Neural cell (in vitro differentiated cells): ENCODE results near the gene FBXO7. TPM values are rescaled to one million over a fixed set of nuclear protein-coding genes. Genes with fewer than 3 reads are reported as not detected.

Experiments used
- H2AFZ ChIP-seq: fragments of 200-600, 300-800 bp; sonication (generic), shearing (Covaris generic); 2 replicates; pipeline ENCODE4 v1.6.0; 2014; ENCODE audit warnings: low read depth, mild to moderate bottlenecking, antibody characterized with exemption, low read length, moderate library complexity
- H3F3A ChIP-seq: fragments of 200-600 bp; shearing (Covaris generic); 2 replicates; pipeline ENCODE4 v1.6.1; 2016; ENCODE audit warnings: mild to moderate bottlenecking, moderate library complexity, mixed read lengths, antibody characterized with exemption, low read length; ENCODE audit not compliant: insufficient read depth, poor library complexity, severe bottlenecking
- H3K27ac ChIP-seq: fragments of 200-600, 300-800 bp; sonication (generic), shearing (Covaris generic); 2 replicates; pipeline ENCODE4 v1.5.1; 2014; ENCODE audit warnings: mild to moderate bottlenecking, low read length, moderate library complexity
- H3K27me3 ChIP-seq: fragments of 300-800, 200-600 bp; sonication (generic), shearing (Covaris generic); 2 replicates; pipeline ENCODE4 v1.6.0; 2014; ENCODE audit warnings: mild to moderate bottlenecking, low read depth, low read length, moderate library complexity; ENCODE audit not compliant: insufficient read depth
- H3K36me3 ChIP-seq: fragments of 300-800, 200-600 bp; sonication (generic), shearing (Covaris generic); 2 replicates; pipeline ENCODE4 v1.5.1; 2014; ENCODE audit warnings: mild to moderate bottlenecking, antibody characterized with exemption, low read length, moderate library complexity; ENCODE audit not compliant: insufficient read depth
- H3K4me2 ChIP-seq: fragments of 300-800, 200-600 bp; sonication (generic), shearing (Covaris generic); 2 replicates; pipeline ENCODE4 v1.6.0; 2014; ENCODE audit warnings: mild to moderate bottlenecking, low read length
- H3K4me3 ChIP-seq: fragments of 300-800, 200-600 bp; sonication (generic), shearing (Covaris generic); 2 replicates; pipeline ENCODE4 v1.5.1; 2014; ENCODE audit warnings: mild to moderate bottlenecking, low read length, moderate library complexity
- H3K79me2 ChIP-seq: fragments of 200-600 bp; shearing (Covaris generic); replicated peaks from 2 replicates; pipeline ENCODE4 v1.6.0; 2014; ENCODE audit warnings: mild to moderate bottlenecking, low read length, moderate library complexity; ENCODE audit not compliant: insufficient read depth
- H3K9ac ChIP-seq: fragments of 300-800, 200-600 bp; sonication (generic), shearing (Covaris generic); 2 replicates; pipeline ENCODE4 v1.6.1; 2016; ENCODE audit warnings: mild to moderate bottlenecking, low read length, mixed read lengths
- H3K9me2 ChIP-seq: fragments of 200-600 bp; shearing (Covaris generic); 2 replicates; pipeline ENCODE4 v1.6.1; 2016; ENCODE audit warnings: mild to moderate bottlenecking, low read length, mixed read lengths; ENCODE audit not compliant: insufficient read depth
- H3K9me3 ChIP-seq: fragments of 200-600, 300-800 bp; sonication (generic), shearing (Covaris generic); 2 replicates; pipeline ENCODE4 v1.6.1; 2016; ENCODE audit warnings: mild to moderate bottlenecking, mixed run types, low read length, moderate library complexity, mixed read lengths
- H4K20me1 ChIP-seq: fragments of 200-600 bp; shearing (Covaris generic); 2 replicates; pipeline ENCODE4 v1.6.1; 2016; ENCODE audit warnings: mild to moderate bottlenecking, mixed run types; ENCODE audit not compliant: insufficient read depth
- EP300 ChIP-seq: fragments of 450-650 bp; conservative IDR thresholded peaks from 2 replicates; pipeline ENCODE4 v1.6.1; 2014; ENCODE audit warnings: antibody characterized with exemption, mild to moderate bottlenecking, moderate library complexity; ENCODE audit not compliant: poor library complexity, severe bottlenecking
- MXI1 ChIP-seq: fragments of 450-650 bp; conservative IDR thresholded peaks from 2 replicates; pipeline ENCODE4 v1.6.1; 2014; ENCODE audit warnings: antibody characterized with exemption, mild to moderate bottlenecking; ENCODE audit not compliant: poor library complexity, severe bottlenecking
- REST ChIP-seq: IDR thresholded peaks from 2 replicates; pipeline ENCODE4 v1.6.1; 2012; ENCODE audit warnings: borderline replicate concordance
- polyA plus RNA-seq: library from polyadenylated mRNA; depleted of rRNA; stranded (reverse); fragments of >200 nt; gene quantifications from 2 replicates; pipeline ENCODE4 v1.2.3, GENCODE V29; 2014

The FBXO7 gene
- polyA plus RNA-seq, 1 donor from 2014 or later = 51.2 TPM

GRCh38 chr22:32548039-32548438 lies 73.4 kb downstream of the FBXO7 start:
- Histone ChIP-seq H3K27ac (no peak overlapping the region), H3K36me3 (no peaks in the 10 kb centered on the region), H3K4me2 (no peak overlapping the region), H3K79me2 (no peaks in the 10 kb centered on the region), H4K20me1 (no peaks in the 10 kb centered on the region), H3K4me3 (no peak overlapping the region), H2AFZ (no peak overlapping the region), H3K9me3 (no peaks in the 10 kb centered on the region), H3K27me3 (no peaks in the 10 kb centered on the region), H3K9me2 (no peaks in the 10 kb centered on the region), H3K9ac (no peak overlapping the region), H3F3A (no peaks in the 10 kb centered on the region)
- no peak for TF ChIP-seq EP300
- TF ChIP-seq REST = no peak
- no peak for TF ChIP-seq MXI1

Other genes with a start within 250 kb of the FBXO7 start
- gene SLC5A4, start 219.5 kb upstream of the FBXO7 start, polyA plus RNA-seq = not detected in 2 replicates
- gene RFPL3, start 116.9 kb upstream of the FBXO7 start, polyA plus RNA-seq = 0.50 TPM in 1 of 2 replicates, not detected in the other
- 112 and 121 TPM in 2 replicates for gene RTCB, start 62.6 kb upstream of the FBXO7 start, polyA plus RNA-seq
- not detected in 2 replicates for gene BPIFC, start 10.4 kb upstream of the FBXO7 start, polyA plus RNA-seq